Breast epithelium (tissue), 3 donors: ENCODE measurements around the gene FOXN4.

Experiments used
- POLR2A ChIP-seq: fragments of 450-650 bp; IDR thresholded peaks from one replicate; pipeline ENCODE4 v1.6.1; 2016; ENCODE audit warnings: antibody characterized with exemption, mild to moderate bottlenecking, moderate library complexity
- POLR2AphosphoS5 ChIP-seq, 3 donors: sonication (generic); formaldehyde crosslinking; IDR thresholded peaks; one replicate each; pipeline ENCODE4 v1.6.1; 2017; ENCODE audit warnings: antibody characterized with exemption in 3 of 3
- TF ChIP-seq, protein P1 (sequence below), 3 donors: fragments of 450-650 bp; IDR thresholded peaks; one replicate each; pipeline ENCODE4 v1.5.1; 2016 to 2017; ENCODE audit warnings: antibody characterized with exemption in 3 of 3, mild to moderate bottlenecking in 3 of 3, moderate library complexity in 3 of 3

GRCh38 chr12:109255377-109255776, 53.7 kb downstream of the FOXN4 start:
- TF ChIP-seq, protein P1, sequence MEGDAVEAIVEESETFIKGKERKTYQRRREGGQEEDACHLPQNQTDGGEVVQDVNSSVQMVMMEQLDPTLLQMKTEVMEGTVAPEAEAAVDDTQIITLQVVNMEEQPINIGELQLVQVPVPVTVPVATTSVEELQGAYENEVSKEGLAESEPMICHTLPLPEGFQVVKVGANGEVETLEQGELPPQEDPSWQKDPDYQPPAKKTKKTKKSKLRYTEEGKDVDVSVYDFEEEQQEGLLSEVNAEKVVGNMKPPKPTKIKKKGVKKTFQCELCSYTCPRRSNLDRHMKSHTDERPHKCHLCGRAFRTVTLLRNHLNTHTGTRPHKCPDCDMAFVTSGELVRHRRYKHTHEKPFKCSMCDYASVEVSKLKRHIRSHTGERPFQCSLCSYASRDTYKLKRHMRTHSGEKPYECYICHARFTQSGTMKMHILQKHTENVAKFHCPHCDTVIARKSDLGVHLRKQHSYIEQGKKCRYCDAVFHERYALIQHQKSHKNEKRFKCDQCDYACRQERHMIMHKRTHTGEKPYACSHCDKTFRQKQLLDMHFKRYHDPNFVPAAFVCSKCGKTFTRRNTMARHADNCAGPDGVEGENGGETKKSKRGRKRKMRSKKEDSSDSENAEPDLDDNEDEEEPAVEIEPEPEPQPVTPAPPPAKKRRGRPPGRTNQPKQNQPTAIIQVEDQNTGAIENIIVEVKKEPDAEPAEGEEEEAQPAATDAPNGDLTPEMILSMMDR (IDR thresholded peaks at IDR 0.05), result no peak
- TF ChIP-seq POLR2A, result no peak
- no peak for TF ChIP-seq POLR2AphosphoS5 (IDR thresholded peaks at IDR 0.05)
